GM06990 (cell line): ENCODE results near the gene STARD7.

Experiments used
- DNase-seq: peaks from one replicate; pipeline ENCODE4 v3.0.0-alpha.2; 2011; ENCODE audit not compliant: insufficient read length; ENCODE audit errors: extremely low read depth
- H3K27me3 ChIP-seq: replicated peaks from 2 replicates; pipeline ENCODE4 v1.6.0; 2011; ENCODE audit warnings: low read length; ENCODE audit not compliant: control insufficient read depth, insufficient read depth
- H3K36me3 ChIP-seq: 2 replicates; pipeline ENCODE4 v1.5.1; 2011; ENCODE audit warnings: low read length; ENCODE audit not compliant: control insufficient read depth, insufficient read depth
- H3K4me3 ChIP-seq: replicated peaks from 2 replicates; pipeline ENCODE4 v1.5.1; 2011; ENCODE audit warnings: low read depth, mild to moderate bottlenecking, control low read depth, low read length
- TF ChIP-seq, protein P1 (sequence below): IDR thresholded peaks from 2 replicates; pipeline ENCODE4 v1.5.1; 2011; ENCODE audit warnings: low read length, control low read depth, mild to moderate bottlenecking, inconsistent platforms; ENCODE audit not compliant: insufficient read depth, poor library complexity, severe bottlenecking

The STARD7 gene

DNA sequence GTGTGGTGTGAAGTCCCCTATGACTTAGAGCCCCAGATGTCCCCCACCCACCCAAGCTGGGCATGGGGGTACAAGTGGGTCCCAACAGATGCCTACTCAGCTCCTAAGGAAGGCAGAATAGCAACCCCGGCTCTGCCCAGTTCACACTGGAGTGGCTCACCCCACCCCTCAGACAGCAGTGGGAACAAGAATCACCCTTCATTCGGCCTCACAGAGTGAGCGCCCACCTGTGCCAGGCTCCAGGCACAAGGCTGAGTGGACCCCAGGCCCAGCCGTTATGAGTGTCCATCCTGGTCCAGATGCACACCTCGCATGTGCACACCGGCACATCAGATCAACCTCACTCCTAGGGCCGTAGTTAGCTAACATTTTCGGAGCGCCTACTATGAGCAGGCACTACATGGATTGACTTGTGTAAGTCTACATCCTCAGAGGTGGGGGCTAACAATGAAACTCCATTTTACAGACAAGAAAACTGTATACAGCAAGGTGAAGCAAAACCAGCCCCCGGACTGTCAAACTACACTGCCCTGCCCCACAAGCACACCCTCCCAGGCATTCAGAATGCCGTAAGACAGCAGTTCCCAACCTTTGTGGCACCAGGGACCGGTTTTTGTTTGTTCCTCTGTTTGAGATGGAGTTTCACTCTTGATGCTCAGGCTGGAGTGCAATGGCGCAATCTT is 67.5 kb downstream of the STARD7 start:
- DNase-seq, result no peak
- TF ChIP-seq, protein P1, sequence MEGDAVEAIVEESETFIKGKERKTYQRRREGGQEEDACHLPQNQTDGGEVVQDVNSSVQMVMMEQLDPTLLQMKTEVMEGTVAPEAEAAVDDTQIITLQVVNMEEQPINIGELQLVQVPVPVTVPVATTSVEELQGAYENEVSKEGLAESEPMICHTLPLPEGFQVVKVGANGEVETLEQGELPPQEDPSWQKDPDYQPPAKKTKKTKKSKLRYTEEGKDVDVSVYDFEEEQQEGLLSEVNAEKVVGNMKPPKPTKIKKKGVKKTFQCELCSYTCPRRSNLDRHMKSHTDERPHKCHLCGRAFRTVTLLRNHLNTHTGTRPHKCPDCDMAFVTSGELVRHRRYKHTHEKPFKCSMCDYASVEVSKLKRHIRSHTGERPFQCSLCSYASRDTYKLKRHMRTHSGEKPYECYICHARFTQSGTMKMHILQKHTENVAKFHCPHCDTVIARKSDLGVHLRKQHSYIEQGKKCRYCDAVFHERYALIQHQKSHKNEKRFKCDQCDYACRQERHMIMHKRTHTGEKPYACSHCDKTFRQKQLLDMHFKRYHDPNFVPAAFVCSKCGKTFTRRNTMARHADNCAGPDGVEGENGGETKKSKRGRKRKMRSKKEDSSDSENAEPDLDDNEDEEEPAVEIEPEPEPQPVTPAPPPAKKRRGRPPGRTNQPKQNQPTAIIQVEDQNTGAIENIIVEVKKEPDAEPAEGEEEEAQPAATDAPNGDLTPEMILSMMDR, result no peak

DNA sequence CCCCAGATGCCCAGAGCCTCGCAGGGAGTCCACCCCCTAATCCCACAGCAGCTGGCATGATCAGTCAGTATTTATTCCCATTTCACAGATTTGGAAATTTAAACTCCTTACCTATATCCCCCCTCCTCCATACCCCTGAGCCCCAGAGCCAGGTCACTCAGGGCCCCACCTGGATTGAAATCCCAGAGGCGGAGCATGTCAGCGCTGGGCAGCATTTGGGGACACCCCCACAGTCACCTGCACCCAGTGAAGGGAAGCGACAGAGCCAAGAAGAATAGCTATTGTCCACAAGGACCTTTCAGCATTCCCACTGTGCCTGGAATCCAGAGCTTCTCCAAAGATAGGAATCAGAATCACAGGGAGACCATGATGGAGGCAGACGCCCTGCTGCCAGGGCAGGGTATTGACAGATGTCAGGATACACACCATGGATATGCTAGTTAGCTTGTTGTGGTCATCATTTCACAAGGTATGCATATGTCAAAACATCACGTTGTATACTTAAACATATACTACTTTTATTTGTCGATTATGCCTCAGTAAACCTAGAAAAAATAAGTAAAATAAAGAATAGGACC is 69.4 kb downstream of the STARD7 start:
- no peak for DNase-seq
- Histone ChIP-seq H3K36me3 (peaks cover 18% of the 10 kb centered on the region), H3K27me3 (no peaks in the 10 kb centered on the region), H3K4me3 (no peak overlapping the region)
- TF ChIP-seq, protein P1, result no peak

More for the DNA sequence above, 67.5 kb downstream of the STARD7 start:
- Histone ChIP-seq H3K4me3 (peak overlapping the region; percentile 16; the same call in 1 of the 2 replicates), H3K36me3 (peaks cover 18% of the 10 kb centered on the region), H3K27me3 (no peaks in the 10 kb centered on the region)

DNA sequence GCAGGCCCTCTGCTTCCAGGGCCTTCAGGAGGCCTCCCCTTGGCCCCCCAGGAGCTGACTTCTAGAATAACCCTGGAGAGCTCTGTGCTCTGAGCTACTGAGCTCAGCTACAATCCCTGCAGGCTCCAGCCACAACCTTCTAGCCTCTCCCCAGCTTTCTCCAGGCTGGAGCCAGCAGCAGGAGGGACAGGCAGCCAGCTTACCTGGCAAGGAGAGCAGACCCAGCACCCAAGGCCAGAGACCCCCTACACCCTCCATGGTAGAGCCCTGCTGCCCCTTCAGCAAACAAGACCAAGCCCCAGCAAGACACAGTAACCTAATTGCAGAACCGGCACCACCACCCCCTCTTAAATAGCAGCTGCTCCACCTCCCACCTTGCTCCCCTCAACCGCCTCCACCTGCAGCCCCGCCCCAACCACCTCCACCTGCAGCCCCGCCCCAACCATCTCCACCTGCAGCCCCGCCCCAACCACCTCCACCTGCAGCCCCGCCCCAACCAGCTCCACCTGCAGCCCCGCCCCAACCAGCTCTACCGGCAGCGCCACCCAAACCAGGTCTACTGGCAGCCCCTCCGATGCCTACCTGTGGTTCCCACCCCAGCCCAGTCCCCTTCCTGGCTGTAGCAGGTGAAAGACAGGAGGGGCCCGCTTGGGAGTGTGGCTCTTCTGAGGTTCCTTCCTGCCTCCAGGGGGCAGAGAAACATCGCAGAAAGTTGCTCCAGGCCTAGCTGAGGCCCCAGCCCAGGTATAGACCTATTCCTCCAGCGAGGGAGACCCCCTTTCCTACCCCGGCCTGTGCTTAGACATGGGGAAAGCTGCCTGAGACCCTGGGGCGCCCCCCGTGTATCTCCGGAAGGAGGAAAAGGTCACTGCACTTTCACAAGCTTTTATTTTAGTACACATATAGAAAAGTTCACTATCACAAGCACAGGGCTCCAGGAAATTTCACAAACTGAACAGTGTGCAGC is 70.2 kb downstream of the STARD7 start, which contains the start of gene ASTL:
ASTL (minus strand) TSS at position 324 of the 967 bp plus-strand sequence; CDS start at position 258, 66 bp downstream.
- TF ChIP-seq, protein P1, result peak; percentile 76
- peak; percentile 56 for DNase-seq
- Histone ChIP-seq H3K4me3 (no peak within 1 kb of the TSS), H3K27me3 (no peaks in the 10 kb centered on the region), H3K36me3 (peaks cover 11% of the 10 kb centered on the region)

DNA sequence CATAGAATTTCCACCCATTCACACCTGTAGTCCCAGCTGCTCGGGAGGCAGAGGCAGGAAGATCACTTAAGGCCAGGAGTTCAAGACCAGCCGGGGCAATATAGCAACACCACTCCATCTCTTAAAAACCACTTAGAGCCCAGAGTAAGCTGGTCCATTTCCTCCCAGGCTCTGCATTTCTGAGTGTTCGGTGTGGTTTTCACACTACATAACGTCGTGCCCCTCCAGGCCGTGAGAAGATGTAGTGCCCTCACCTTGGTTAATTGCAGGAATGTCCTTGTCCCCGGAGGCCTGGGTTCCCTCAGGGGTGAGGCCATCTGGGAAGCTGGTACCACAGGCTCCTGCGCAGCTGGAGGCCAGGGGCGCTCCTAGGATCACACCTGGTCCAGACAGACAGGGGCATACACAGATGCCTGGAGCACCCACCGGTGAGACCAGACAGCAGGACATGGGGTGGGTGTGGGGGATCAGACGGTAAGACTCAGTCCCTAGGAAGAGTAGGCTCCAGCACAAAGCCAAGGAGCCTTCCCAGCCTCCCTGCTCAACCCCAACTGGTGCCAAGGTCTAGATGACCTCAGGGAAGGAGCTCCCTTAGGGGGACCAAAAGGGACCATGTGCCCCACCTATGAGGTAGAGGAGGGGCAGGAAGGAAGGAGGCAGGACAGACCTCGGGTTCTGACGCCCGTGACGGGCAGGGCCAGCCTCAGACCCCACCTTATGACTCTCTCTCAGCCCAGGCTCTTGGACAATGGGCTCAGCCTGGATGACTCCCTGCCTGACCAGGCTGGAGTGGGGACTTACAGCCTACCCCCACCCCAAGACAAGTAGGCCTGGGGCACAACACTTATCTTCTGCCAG is 71.1 kb downstream of the STARD7 start:
- DNase-seq, result no peak
- TF ChIP-seq, protein P1, result no peak
- H3K4me3 ChIP-seq, result no peak overlapping the region

DNA sequence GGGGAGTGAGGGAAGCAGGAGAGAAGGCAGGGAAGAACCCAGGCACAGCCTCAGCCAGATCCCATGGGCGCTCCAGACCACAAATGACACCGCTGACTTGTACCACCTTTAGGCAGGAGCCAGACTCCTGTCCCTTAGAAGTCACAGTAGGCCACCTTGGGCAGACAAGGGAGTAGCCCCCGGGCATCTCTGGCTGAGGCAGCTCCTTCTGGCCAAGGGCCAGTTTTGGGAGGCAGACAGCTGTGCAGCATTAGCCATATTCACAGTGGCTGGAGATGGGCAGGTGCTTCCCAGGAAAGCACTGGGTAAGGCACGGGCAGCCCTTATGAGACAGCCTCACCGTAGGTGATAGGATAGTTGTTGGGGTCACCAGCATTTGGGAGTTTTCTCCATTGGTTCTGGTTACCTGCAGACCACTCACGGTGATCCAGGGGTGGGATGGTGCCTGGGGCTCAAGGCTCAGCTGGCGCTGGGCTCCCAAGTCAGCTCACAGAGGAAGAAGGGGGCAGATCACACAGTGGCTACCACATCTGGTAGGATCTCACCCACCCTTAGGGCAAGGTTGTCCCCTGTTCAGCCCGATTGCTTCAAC is 72.4 kb downstream of the STARD7 start:
- DNase-seq, result no peak
- H3K4me3 ChIP-seq, result no peak overlapping the region

More for the DNA sequence above, 71.1 kb downstream of the STARD7 start:
- Histone ChIP-seq H3K27me3 (no peaks in the 10 kb centered on the region), H3K36me3 (peaks cover 4% of the 10 kb centered on the region)

More for the DNA sequence above, 72.4 kb downstream of the STARD7 start:
- Histone ChIP-seq H3K36me3 (no peaks in the 10 kb centered on the region; the same call in 1 of the 2 replicates), H3K27me3 (no peaks in the 10 kb centered on the region)
- TF ChIP-seq, protein P1, result no peak
